Smooth muscle cell (in vitro differentiated cells): ENCODE data around the gene IRX1. TPM values are rescaled to one million over a fixed set of nuclear protein-coding genes. Genes with fewer than 3 reads are reported as not detected.

ENCODE experiments used
- DNase-seq: peaks from one replicate; lab custom pipeline; 2025; ENCODE audit not compliant: unreplicated experiment; lab: John Stamatoyannopoulos, UW
- H2AFZ ChIP-seq: fragments of 200-600 bp; sonication (generic); 2 replicates; pipeline ENCODE4 v1.6.0; 2016; ENCODE audit warnings: antibody characterized with exemption, low read depth, mild to moderate bottlenecking
- H3F3A ChIP-seq: fragments of 200-600 bp; sonication (generic); 2 replicates; pipeline ENCODE4 v1.6.0; 2017; ENCODE audit warnings: antibody characterized with exemption, low read depth
- H3K27ac ChIP-seq: fragments of 200-600 bp; sonication (generic); 2 replicates; pipeline ENCODE4 v1.5.1; 2016; ENCODE audit warnings: low read depth, mild to moderate bottlenecking
- H3K27me3 ChIP-seq: fragments of 200-600 bp; sonication (generic); 2 replicates; pipeline ENCODE4 v1.6.1; 2016; ENCODE audit warnings: low read depth, mild to moderate bottlenecking
- H3K36me3 ChIP-seq: fragments of 200-600 bp; sonication (generic); 2 replicates; pipeline ENCODE4 v1.5.1; 2016; ENCODE audit warnings: low read depth
- H3K4me1 ChIP-seq: fragments of 200-600 bp; sonication (generic); 2 replicates; pipeline ENCODE4 v1.5.1; 2016; ENCODE audit warnings: low read depth
- H3K4me2 ChIP-seq: fragments of 200-600 bp; sonication (generic); 2 replicates; pipeline ENCODE4 v1.6.0; 2016; ENCODE audit warnings: mild to moderate bottlenecking
- H3K4me3 ChIP-seq: fragments of 200-600 bp; sonication (generic); 2 replicates; pipeline ENCODE4 v1.5.1; 2016; ENCODE audit warnings: mild to moderate bottlenecking
- H3K79me2 ChIP-seq: fragments of 200-600 bp; sonication (generic); 2 replicates; pipeline ENCODE4 v1.6.0; 2016; ENCODE audit warnings: low read depth, mild to moderate bottlenecking
- H3K9ac ChIP-seq: fragments of 200-600 bp; sonication (generic); 2 replicates; pipeline ENCODE4 v1.6.0; 2016; ENCODE audit warnings: low read depth
- H3K9me3 ChIP-seq: fragments of 200-600 bp; sonication (generic); replicated peaks from 2 replicates; pipeline ENCODE4 v1.5.1; 2016; ENCODE audit warnings: low read depth
- H4K20me1 ChIP-seq: fragments of 200-600 bp; sonication (generic); 2 replicates; pipeline ENCODE4 v1.6.0; 2016; ENCODE audit warnings: low read depth
- WGBS: methylation state at CpG from one replicate; pipeline ENCODE4 v1.1.7; 2016; ENCODE audit warnings: low lambda C conversion rate; 5-methylcytosine and 5-hydroxymethylcytosine counted together
- polyA plus RNA-seq: library from polyadenylated mRNA; unstranded; fragments of >200 nt; fragmentation: Nextera tagmentation; extraction: Ambion mirVana; gene quantifications from 2 replicates; pipeline ENCODE4 v1.2.1, GENCODE V29; 2016
- total RNA-seq: library from RNA; depleted of rRNA; stranded (reverse); fragments of >200 nt; gene quantifications from 2 replicates; pipeline ENCODE4 v1.2.3, GENCODE V29; 2014
- TF ChIP-seq, protein P1 (sequence below): fragments of 200-600 bp; sonication (generic); IDR thresholded peaks from 2 replicates; pipeline ENCODE4 v1.5.1; 2017; ENCODE audit warnings: borderline replicate concordance, mild to moderate bottlenecking, antibody characterized with exemption; ENCODE audit not compliant: insufficient read depth, poor library complexity, severe bottlenecking

The IRX1 gene
- total and polyA plus RNA-seq, 2 experiments from 2014 or later: 0.30 to 0.67 TPM

GRCh38 chr5:3599226-3600105 lies 3.8 kb downstream of the IRX1 start:
- H3K4me1 ChIP-seq: peaks cover 25% of the 10 kb centered on the region
- H3K4me3 ChIP-seq: no peak overlapping the region
- no peaks in the 10 kb centered on the region for H3K79me2 ChIP-seq
- 5% methylated on average over 78 of the region's 86 CpGs for WGBS
- H3K9me3 ChIP-seq: no peaks in the 10 kb centered on the region
- H3K4me2 ChIP-seq: no peak overlapping the region
- no peak overlapping the region for H3K27ac ChIP-seq
- H3F3A ChIP-seq: no peaks in the 10 kb centered on the region
- DNase-seq: no peak
- peaks cover 98% of the 10 kb centered on the region for H3K27me3 ChIP-seq
- TF ChIP-seq, protein P1, sequence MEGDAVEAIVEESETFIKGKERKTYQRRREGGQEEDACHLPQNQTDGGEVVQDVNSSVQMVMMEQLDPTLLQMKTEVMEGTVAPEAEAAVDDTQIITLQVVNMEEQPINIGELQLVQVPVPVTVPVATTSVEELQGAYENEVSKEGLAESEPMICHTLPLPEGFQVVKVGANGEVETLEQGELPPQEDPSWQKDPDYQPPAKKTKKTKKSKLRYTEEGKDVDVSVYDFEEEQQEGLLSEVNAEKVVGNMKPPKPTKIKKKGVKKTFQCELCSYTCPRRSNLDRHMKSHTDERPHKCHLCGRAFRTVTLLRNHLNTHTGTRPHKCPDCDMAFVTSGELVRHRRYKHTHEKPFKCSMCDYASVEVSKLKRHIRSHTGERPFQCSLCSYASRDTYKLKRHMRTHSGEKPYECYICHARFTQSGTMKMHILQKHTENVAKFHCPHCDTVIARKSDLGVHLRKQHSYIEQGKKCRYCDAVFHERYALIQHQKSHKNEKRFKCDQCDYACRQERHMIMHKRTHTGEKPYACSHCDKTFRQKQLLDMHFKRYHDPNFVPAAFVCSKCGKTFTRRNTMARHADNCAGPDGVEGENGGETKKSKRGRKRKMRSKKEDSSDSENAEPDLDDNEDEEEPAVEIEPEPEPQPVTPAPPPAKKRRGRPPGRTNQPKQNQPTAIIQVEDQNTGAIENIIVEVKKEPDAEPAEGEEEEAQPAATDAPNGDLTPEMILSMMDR: peak; percentile 23
- no peaks in the 10 kb centered on the region for H3K36me3 ChIP-seq
- H4K20me1 ChIP-seq: no peaks in the 10 kb centered on the region
- H2AFZ ChIP-seq: no peak overlapping the region
- no peak overlapping the region for H3K9ac ChIP-seq

DNA sequence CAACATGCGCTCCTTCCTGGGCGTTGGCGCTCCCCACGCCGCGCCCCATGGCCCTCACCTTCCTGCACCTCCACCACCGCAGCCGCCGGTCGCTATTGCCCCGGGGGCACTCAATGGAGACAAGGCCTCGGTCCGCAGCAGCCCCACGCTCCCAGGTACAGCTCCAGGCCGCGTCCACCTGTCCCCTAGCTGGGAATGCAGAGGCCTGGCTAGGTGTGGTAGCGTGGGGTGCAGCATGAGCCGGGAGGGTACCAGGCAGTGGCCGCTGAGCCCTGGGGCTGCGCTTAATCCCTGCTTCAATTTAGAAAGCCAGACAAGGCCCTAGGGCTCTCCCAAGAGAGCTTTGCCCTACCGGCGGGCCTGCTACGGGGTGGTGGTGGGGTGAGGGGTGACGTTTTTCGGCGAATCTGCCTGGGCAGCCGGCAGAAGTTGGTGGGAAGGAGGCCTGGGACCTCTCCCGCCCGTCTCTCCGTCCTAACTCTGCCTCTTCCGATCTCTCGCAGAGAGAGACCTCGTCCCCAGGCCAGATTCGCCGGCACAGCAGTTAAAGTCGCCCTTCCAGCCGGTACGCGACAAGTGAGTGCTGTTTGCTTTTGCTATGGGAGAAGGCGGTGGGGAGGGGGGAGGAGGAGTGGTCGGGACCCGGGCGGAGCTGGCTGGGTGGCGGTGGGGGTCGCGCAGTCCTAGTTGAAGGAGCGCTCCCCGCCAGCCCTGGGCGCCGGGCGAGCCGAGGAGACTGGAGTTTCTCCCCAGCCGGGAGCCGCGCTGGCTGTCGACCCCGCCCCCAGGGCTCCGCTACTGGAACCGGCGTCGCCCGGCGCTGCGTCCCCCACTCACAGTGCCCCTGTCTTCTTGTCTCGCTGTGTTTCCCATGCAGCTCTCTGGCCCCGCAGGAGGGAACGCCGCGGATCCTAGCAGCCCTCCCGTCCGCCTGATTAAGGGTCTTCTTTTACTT lies 4.8 kb downstream of the IRX1 start:
- Histone ChIP-seq H3K36me3 (no peaks in the 10 kb centered on the region), H2AFZ (no peak overlapping the region), H3K79me2 (no peaks in the 10 kb centered on the region), H3K4me2 (peak overlapping the region; percentile 76), H3K4me3 (peak overlapping the region; percentile 28), H3K9ac (no peak overlapping the region), H3K27ac (no peak overlapping the region), H3F3A (no peaks in the 10 kb centered on the region), H4K20me1 (no peaks in the 10 kb centered on the region), H3K9me3 (no peaks in the 10 kb centered on the region), H3K4me1 (peaks cover 16% of the 10 kb centered on the region), H3K27me3 (peaks cover 98% of the 10 kb centered on the region)
- no peak for DNase-seq
- WGBS: 3% methylated on average over 70 of the region's 71 CpGs
- TF ChIP-seq, protein P1: no peak

- H3K36me3 ChIP-seq: no peaks in the 10 kb centered on the region
- no peaks in the 10 kb centered on the region for H3F3A ChIP-seq
- H3K9ac ChIP-seq: no peak overlapping the region
- H3K27ac ChIP-seq: no peak overlapping the region
- DNase-seq: no peak
- no peak overlapping the region for H2AFZ ChIP-seq
- WGBS: 6% methylated on average over 23 of the region's 23 CpGs
- peaks cover 15% of the 10 kb centered on the region for H3K4me1 ChIP-seq
- H3K4me2 ChIP-seq: peak overlapping the region; percentile 76
- H3K27me3 ChIP-seq: peaks cover 100% of the 10 kb centered on the region
- no peaks in the 10 kb centered on the region for H3K9me3 ChIP-seq
- no peak overlapping the region for H3K4me3 ChIP-seq
- TF ChIP-seq, protein P1: no peak
- H3K79me2 ChIP-seq: no peaks in the 10 kb centered on the region
- H4K20me1 ChIP-seq: no peaks in the 10 kb centered on the region
These were observed 5.6 kb downstream of the IRX1 start for GRCh38 chr5:3601061-3601710.
